C1 segment of cervical spinal cord (tissue), 14 donors: ENCODE data around the gene TPP1.

Source experiments
- DNase-seq, 14 donors: peaks; one replicate each; lab custom pipeline; 2025; lab: John Stamatoyannopoulos, UW

The TPP1 gene

DNA sequence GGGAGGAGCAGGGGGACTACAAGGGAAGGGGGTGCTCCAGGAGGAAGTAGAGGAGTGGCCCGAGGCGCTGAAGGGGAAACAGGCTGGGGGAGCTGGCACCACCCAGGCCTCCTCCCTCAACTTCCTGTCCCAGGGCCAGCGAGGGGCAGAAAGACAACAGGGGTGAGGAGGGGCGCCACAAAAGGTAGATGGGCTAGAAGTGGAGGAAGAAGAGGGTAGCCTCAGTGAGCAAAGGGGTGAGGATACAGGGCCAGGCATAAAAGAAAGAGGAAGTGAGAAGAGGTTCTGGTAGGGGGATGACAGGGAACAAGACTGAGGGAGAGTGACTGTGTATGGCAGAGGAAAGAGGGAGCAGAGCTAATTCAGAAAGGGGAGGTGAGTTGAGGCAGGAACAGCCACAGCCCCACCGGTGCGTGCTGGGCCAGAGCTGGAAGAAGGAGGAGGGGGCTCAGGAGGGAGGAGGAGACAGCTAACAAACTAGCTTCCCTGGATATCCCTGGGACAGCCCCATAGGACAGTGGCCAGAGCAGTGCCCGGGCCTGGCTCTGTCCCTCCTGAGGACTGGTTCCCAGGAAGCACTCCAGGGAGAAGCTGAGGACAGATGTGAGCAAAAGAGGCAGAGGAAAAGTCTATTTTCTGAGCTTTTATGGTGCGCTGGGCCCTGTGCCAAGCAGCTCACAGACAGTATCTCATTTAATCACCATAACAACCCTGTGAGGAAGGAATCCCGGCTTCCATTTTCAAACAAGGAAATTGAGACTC is 27.9 kb upstream of the TPP1 start:
- DNase-seq, result peak in 2 of 14 donors; percentile 14 to 39

- no peak for DNase-seq
Measured at GRCh38 chr11:6646576-6646917, 27.3 kb upstream of the TPP1 start.

DNA sequence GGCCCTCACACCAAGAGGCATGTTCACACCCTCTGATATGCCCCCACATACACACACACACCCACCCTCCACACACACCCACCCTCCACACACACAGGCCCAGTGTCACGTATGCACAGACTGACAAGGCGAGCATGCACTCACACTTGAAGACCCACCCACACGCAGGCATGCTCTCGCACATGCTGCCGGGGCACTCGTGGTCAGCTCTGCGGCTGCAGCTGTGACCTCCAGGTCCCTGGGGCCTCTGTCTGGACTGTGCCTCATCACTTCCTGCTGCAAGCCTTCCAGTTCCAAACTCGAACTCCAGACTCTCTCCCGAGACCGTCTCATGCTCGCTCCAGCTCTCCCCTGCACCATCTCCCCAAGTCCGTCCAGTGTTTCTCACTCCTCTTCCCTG is 26.8 kb upstream of the TPP1 start:
- no peak for DNase-seq

- DNase-seq, result no peak
Measured at GRCh38 chr11:6642957-6643356, 23.7 kb upstream of the TPP1 start.

- peak in 3 of 14 donors; percentile 13 to 27 (median 23) for DNase-seq
Measured at GRCh38 chr11:6640985-6641701, 21.9 kb upstream of the TPP1 start.

DNA sequence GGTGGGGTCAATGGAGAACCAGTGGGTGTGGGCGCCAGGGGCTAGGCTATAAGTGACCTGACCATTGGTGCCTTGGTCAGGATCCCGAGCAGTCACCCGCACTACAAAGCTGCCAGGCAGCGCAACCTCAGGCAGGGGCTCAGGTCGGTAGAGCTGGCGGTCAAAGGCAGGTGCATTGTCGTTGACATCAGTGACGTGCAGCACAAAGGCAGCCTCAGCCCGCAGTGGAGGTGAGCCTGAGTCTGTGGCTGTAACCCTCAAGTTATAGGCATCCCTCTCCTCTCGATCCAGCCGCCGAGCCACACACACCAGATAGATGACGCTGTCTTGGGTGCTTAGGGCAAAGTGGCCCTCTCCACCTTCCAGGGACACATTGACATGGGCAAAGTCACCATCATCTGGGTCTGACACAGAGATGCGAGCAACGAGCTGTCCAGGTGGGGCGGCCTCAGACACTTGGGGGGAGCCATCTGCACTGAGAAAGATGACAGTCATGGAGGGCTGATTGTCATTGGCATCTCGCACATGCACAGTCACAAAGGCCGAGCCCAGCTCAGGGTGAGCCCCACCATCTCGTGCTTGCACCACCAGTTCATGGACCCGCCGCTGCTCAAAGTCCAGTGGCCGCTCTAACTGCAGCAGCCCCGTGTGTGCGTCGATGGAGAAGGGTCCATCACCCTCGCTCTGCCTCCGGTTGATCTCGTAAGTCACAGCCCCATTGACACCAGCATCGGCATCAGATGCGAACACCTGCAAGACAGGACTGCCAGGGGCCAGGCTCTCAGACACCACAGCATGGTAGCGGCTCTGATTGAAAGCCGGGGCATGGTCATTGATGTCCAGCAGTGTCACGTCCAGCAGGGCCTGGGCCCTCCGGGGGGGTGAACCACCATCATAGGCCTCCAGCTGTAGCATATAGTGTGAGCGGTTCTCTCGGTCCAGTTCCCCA is 21.1 kb upstream of the TPP1 start:
- DNase-seq, result no peak

- no peak for DNase-seq
Measured at GRCh38 chr11:6638429-6638828, 19.2 kb upstream of the TPP1 start.

DNA sequence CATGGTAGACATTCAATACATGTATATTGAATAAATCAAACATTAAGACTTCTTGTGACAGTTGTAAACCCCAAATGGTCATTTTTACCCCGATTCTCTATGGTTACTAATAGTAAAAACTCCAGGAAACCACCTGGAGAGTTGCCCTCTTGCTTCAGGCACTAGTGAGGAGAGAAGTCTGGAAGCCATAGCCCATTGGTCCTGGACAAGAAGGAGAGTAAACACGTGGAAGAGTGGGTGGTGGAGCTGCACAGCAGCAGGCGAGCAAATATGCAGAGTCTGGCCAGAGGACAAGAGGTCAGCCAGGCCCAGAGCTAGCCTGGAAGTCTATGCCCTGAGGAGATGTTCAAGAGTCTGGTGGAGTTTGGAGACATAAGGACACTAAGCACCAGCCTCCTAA is 18.6 kb upstream of the TPP1 start:
- DNase-seq, result peak in 3 of 14 donors; percentile 6 to 14 (median 9)

- DNase-seq, result no peak
Measured at GRCh38 chr11:6636480-6636879, 17.3 kb upstream of the TPP1 start.

- DNase-seq, result peak in 13 of 14 donors; percentile 16 to 82 (median 45)
Measured at GRCh38 chr11:6635082-6635932, 16.1 kb upstream of the TPP1 start.

- no peak for DNase-seq
Measured at GRCh38 chr11:6634534-6634933, 15.3 kb upstream of the TPP1 start.

- no peak for DNase-seq
Measured at GRCh38 chr11:6633422-6634408, 14.5 kb upstream of the TPP1 start.

- no peak for DNase-seq
Measured at GRCh38 chr11:6632116-6633073, 13.2 kb upstream of the TPP1 start.

GRCh38 chr11:6631361-6631890 is 12.2 kb upstream of the TPP1 start:
- no peak for DNase-seq

DNA sequence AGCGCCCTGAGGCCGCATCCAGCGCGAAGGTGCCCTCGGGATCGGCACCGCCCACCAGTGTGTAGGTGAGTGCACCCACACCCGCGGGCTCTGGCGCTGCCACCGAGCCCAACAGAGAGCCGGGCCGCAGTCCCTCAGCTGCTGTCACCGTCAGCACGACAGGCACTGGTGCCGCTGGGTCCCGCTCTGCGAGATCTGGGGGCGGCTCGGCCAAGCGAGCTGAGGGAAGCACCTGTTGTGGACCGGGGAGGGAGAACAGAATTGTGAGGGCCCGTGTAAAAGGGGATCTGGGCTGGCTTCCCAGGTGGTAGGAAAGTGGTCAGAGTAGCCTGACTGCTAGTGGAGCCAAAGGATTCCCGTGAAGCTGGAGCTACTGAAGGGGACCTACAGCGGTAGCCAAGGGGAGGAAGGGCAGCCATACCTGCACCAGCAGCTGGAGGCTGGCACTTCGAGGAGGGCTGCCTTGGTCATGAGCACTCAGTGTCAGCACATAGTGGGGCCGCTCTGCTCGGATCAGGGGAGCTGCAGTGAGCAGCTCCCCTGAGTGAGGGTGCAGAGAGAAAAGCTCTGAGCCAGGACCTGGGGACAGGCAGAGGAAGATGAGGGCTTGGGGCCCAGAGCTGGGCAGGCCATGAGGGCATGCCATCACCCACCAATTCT is 11.5 kb upstream of the TPP1 start:
- no peak for DNase-seq

- no peak for DNase-seq
Measured at GRCh38 chr11:6629892-6630631, 10.8 kb upstream of the TPP1 start.

DNA sequence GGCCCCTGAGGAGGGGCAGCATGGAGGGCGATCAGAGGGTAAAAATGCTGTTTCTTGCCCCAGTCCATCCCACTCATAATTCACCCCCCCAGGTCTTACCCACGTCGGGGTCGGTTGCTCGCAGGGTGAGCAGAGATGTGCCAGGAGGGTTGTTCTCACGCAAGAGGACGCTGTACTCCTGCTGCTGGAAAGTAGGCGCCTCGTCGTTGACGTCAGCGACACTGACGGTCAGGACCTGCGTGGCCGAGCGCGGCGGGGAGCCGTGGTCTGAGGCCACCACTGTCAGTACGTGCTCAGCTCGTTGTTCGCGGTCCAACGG is 10.3 kb upstream of the TPP1 start:
- no peak for DNase-seq
